GM03348 (cell line): Measurements from ENCODE around the gene SUMO2.
"Not testable (repeated sequence)": the region's sequence is repeated elsewhere in the genome, so short reads cannot be mapped to it uniquely, and the experiment has no call there.

Experiments
- DNase-seq: peaks from one replicate; pipeline ENCODE4 v3.0.0; 2012; ENCODE audit warnings: low spot score

SUMO2 gene

DNA sequence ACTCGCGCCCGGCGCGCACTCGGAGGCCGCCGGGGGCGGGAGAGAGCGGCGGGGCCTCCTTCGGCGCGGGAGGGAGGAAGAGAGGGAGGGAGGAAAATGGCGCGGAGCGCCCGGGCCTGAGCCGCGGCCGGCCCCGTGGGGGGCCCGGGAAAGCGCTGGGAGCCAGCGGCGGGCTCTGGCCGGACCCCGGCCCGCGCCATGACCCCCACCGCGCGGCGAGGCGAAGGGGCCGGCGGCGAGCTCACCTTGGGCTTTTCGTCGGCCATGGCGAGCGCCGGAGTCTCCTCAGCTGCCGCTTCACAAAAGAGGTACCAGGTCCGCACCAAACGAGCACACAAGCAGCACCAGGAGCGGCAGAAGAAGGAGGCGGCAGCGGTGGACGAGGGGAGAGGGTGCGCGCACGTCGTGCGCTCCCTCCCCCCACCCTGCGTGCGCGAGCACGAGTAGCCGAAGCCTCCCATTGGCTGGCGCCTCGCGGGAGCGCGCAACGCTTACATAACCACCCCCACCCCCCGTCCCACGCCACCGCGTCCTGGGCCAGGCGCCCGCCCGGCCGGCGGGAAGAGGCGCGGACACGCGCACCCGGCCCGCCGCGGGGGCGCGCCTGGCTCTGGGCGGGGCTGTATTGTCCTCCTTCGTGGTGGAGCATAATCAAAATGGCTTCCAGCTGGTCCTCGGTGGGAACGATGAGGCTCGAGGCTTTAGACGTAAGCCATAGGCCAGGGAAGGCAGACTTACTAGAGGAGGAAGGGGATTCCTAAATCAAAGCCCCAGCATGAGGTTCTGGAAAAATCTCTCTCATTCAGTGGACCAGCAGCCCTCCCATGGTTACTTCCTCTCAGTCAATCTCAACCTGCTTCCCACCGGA, at the start of gene SUMO2:
SUMO2 (minus strand) TSS at position 391 of the 868 bp plus-strand sequence; CDS start at position 266, 125 bp downstream.
- peak; percentile 100 for DNase-seq

DNA sequence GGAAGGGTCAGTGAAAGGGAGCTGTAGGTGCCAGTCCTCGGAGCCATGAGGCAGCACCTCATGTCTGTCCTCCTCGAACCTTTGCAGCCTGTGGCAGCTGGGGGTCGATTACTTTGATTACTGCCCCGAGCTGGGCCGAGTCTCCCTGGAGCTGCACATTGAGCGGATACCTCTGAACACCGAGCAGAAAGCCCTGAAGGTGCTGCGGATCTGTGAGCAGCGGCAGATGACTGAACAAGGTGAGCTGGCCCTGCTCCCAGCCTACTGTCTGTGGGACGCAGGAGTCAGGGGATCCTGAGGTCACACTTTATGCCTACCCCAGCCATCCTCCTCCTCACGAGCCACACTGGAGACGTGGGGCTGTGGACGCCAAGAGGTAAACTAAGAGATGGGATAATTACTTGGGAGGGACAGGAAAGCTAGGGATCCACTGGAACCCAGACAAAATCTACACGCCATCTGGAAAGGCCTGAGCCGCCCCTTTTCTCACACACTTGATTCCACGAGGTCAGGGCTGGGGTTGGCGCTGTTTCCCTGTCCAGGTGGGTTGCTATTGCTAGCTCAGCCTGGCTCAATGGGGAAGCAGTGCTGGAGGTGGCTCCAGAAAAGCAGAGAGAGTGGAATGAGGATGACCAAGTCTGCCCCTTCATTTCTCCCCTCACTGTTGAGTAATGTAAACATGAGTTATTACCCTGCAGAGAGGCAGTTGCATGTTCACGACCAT, 49.1 kb upstream of the SUMO2 start:
- DNase-seq: no peak

DNA sequence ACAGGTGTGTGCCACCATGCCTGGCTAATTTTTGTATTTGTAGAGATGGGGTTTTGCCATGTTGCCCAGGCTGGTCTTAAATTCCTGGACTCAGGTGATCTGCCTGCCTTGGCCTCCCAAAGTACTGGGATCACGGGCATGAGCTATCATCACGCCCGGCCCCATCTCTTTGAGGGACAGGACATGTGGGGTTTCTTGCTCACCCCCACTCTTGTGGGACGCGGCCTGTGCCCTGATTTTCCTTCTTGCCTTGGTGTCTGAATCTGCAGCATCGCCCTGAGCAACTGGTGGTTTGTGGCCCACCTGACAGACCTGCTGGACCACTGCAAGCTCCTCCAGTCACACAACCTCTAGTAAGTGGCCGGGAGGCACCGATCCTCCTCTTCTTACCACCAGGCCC, 48.3 kb upstream of the SUMO2 start:
- DNase-seq: no peak

DNA sequence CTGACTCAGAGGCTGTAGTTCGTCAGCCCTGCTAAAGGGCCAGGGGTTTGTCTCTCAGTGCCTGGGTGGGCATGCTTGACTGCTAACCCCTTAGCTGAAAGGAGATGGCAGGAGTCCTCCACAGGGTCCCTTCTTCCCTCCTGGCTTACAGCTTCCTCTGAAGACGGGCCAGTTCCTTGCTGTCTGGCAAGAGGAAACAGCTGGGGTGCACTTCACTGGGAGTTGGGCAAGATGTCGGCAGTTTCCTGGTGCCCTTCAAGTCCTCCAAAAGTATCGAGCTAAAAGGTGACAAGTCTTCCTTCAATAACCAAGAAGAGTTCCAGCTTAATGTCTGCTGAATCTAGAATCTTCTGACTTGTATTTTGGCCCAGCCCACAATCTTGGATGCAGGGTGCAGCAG, 46.1 kb upstream of the SUMO2 start:
- no peak for DNase-seq

DNA sequence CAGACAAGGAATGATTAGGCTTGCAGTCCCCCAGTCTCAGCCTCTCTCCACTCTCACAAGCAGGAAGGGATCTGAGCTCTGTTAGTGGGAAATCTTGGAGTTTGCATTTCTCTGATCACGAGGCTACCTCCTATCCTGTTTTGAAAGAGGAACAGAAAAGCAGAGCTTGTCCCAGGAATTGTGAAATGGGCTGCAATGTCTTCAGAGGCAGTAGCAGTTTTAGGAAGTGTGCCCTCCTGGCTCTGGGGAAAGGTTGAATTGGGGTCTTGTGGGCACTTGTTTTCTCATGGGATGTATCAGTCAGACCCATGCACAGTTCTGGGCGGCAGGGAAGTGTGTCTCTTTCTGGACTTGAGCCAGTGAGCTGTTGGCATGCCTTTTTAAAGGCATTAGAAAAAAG, 45.5 kb upstream of the SUMO2 start:
- DNase-seq: no peak

DNA sequence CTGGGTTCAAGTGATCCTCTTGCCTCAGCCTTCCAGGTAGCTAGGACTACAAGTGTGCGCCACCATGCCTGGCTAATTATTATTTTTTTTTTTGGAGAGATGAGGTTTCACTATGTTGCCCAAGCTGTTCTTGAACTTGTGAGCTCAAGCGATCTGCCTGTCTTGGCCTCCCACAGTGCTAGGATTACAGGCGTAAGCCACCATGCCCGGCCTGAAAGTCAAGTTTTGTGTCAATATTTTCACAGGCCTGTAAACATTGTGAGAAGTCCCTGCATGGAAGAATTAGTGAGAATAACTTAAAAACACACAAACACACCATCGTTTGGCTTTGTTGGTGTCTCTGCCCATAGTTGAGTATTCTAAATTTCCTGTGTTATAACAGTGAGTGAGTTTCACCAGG, 45.0 kb upstream of the SUMO2 start:
- no peak for DNase-seq

DNA sequence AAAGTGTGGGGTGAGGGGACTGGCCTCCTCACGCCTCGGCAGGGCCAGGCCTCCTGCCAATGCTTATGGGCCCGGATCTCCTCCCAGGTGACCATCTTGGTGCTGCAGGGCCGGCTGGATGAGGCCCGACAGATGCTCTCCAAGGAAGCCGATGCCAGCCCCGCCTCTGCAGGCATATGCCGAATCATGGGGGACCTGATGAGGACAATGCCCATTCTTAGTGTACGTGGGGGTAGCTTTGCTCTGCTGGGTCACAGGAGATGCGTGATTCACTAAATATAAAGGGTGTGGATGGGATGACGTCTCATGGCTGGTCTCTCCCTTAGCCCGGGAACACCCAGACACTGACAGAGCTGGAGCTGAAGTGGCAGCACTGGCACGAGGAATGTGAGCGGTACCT, 42.3 kb upstream of the SUMO2 start:
- DNase-seq: no peak

DNA sequence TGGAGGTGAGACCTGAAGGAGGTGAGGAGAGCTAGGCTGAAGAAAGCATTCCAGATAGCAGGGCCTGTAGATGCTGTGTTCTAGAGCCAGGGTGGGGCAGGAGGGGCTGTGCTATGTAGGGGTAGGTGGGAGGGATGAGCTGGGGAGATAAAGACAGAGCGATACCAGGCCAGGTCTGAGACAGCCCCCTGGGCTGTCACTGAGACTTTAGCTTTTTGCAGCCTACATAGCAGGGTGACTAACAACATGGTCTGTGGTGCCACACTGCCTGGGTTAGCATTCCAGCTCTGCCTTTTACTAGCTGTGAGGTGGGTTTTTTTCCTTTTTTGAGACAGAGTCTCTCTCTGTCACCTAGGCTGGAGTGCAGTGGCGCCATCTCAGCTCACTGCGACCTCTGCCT, 37.1 kb upstream of the SUMO2 start:
- DNase-seq: no peak

DNA sequence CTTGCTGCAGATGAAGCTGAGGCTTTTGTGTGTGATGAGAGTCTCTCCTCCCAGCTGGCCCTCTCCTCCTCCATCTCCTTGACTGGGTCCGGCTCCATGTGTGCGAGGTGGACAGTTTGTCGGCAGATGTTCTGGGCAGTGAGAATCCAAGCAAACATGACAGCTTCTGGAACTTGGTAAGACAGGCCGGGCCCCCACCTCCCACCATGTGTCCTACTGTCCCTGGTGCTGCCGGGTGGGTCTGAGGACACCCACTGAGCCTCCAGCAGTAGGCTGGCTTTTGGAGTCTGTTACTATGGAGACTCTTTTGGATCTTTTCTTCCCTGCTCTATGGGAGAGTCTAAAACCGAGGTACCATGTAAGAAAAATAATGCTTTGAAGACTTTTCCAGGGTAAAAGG, 35.4 kb upstream of the SUMO2 start:
- no peak for DNase-seq

DNA sequence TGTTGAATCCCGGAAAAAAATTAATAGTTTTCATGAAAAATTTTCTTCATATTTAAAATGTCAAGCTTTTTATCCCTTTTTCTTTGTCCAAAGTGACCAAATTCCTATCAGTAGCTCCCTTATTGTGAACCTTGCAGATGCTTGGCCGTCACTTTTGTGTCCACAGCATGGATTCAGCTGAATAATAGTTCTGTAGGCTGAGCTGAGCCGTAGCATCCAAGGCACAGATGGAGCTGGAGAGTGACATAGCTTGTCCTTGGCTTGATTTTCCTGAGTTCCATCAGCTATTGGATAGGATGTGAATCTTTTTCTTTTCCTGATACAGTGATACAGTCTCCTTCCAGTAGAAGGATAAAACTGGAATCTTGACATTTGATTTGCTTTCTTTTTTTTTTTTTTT, 26.3 kb upstream of the SUMO2 start:
- DNase-seq: no peak

DNA sequence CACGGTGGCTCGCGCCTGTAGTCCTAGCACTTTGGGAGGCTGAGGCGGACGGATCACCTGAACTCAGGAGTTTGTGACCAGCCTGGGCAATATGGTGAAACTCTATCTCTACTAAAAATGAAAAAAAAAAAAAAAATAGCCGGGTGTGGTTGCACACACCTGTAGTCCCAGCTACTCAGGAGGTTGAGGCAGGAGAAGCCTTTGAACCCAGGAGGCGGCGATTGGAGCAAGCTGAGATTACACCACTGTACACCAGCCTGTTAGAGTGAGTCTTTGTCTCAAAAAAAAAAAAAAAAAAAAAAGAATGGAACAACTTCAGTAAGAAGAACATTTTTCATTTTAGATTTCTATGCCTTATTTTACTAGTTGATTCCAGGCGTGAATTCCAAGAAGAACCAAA, 25.4 kb upstream of the SUMO2 start:
- DNase-seq: no peak

DNA sequence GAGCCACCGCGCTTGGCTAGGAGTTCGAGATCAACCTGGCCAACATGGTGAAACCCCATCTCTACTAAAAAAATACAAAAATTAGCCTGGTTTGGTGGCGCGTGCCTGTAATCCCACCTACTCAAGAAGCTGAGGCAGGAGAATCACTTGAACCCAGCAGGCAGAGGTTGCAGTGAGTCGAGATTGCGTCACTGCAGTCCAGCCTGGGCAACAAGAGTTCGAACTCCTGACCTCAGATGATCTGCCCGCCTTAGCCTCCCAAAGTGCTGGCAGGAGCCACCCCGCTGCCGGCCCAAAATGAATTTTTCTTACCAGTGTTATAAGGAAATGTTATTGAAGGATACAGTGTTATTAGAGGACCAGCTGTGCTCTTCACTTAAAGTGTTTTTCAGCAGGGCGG, 25.0 kb upstream of the SUMO2 start:
- no peak for DNase-seq

DNA sequence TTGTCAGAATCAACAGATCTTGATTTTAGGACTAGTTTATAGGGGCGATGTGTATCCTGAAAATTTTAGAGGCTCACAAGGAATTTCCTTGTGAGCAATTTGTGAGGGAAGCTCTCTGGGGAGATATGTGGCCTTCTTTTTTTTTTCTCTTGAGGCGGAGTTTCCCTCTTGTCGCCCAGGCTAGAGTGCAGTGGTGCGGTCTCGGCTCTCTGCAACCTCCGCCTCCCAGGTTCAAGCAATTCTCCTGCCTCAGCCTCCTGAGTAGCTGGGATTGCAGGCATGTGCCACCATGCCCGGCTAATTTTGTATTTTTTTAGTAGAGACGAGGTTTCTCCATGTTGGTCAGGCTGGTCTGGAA, 24.3 kb upstream of the SUMO2 start:
- not testable (repeated sequence) for DNase-seq

DNA sequence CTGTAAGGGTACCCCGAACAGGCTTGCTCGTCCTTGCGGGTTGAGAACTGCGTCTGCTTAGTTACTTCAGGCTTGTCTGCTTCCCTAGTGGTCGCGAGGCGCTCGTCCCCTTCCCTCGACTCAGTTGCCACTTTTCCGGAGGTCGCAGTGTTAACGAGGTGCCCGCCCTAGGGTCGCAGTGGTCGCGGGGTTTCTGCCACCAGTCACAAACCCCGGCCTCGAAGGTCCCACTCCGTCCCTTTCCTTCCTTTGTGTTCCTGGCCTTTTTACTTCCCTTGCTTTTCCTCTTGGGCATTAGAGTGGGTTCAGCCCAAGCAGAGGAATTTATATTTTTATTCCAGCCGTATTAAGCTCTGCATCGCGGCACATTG, 23.0 kb upstream of the SUMO2 start:
- peak; percentile 22 for DNase-seq

DNA sequence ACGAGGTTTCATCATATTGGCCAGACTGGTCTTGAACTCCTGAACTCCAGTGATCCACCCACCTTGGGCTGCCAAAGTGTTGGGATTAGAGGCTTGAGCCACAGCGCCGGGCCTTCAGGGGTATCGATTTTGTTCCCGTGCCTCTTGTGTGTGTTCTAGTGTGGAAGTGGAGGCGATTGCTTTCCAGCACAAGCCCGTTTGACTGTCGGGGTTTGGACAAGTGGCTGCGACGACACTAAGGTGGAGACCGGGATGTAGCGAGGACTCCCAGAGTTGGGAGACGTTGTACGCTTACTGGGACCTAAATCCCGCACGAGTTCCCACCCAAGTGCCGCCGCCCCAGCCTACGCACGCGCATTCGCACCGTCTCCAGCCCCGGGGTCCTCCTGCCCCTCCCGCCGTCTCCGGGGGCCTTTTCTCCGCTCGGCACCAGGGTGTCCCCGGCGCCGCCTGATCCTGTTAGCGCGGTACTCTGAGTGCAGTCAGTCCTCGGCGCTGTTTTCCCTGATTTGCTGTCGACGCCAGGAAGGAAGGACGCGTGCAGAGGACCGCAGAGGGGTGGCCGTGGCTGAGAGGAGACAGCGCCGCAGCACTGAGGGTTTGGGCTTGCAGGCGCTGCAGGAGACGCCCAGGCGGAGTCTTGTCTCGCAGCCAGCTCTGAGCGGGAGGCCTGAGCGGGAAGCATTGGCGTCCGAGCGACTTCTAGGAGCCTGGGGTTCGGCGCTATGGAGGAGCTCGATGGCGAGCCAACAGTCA, 22.5 kb upstream of the SUMO2 start, which contains the start of gene NUP85:
NUP85 (plus strand) TSS at position 643 of the 756 bp plus-strand sequence; CDS start at position 726, 83 bp downstream.
- peak; percentile 100 for DNase-seq

DNA sequence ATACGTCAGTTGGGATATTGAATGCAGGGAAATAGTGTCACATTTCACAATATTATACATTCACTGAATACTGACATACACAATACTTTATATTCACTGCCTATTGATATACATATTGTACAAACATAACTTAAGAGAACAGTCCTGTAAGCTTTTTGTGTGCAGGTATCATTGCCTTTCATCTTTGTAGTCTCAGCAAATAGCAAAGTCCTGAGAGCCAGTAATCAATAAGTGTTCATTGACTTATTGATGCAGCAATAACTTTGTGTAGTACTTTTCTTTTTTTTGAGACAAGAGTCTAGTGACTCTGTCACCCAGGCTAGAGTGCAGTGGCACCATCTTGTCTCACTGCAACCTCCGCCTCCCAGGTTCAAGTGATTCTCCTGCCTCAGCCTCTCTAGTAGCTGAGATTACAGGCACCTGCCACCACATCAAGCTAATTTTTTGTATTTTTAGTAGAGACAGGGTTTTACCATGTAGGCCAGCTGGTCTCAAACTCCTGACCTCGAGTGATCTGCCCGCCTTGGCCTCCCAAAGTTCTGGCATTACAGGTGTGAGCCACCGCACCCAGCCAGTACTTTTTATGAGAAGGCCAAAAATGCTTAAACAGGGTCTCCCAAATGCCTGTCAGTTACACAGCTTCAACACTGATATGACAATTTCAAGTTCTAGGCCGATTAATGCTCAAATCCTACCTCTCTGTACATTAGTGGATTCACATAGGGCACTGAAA, 17.3 kb upstream of the SUMO2 start:
- DNase-seq: no peak

DNA sequence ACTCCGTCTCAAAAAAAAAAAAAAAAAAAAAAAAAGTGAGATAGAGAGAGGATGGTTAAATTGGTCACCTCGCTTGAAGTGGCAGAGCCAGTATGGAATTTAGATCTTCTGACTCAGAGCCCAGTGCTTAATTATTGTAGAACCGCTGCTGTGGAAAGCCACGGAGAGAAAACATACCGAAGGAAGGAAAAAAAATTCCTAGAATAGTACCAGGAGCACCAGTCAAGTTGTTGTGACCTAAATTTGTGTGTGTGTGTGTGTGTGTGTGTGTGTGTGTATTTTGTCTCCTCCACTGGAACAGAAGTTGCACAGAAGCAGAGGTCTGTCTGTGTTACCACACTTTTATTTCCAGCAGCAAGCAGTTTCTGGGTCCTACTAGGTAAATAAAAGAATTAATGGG, 12.1 kb upstream of the SUMO2 start:
- DNase-seq: no peak

DNA sequence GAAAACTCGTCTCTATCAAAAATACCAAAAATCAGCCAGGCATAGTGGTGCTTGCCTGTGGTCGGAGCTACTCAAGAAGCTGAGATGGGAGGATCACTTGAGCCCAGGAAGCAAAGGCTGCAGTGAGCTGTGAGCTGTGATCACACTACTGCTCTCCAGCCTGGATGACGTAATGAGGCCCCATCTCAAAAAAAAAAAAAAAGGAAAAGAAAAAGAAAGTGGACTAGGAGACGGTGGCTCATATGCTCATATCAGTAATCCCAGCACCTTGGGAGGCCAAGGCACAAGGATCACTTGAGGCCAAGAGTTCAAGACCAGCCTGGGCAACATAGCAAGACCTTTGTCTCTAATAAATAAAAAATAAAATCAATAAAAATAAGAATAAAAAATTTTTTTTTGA, 8.8 kb upstream of the SUMO2 start:
- no peak for DNase-seq

DNA sequence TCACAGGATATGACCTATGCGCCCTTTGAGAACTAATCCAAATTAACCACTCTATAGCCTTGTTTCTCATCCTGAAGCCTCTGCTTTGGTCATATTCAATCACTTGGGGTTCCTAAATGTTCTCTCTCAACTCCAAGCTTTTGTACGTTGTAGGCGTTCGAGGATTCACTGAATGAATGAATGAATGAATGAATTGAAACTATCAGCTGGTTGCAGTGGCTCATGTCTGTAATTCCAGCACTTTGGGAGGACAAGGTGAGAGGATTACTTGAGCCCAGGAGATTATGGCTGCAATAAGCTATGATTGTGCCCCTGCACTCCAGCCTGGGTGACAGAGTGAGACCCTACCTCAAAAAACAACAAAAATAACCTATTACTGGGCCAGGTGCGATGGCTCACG, 5.9 kb upstream of the SUMO2 start:
- no peak for DNase-seq

DNA sequence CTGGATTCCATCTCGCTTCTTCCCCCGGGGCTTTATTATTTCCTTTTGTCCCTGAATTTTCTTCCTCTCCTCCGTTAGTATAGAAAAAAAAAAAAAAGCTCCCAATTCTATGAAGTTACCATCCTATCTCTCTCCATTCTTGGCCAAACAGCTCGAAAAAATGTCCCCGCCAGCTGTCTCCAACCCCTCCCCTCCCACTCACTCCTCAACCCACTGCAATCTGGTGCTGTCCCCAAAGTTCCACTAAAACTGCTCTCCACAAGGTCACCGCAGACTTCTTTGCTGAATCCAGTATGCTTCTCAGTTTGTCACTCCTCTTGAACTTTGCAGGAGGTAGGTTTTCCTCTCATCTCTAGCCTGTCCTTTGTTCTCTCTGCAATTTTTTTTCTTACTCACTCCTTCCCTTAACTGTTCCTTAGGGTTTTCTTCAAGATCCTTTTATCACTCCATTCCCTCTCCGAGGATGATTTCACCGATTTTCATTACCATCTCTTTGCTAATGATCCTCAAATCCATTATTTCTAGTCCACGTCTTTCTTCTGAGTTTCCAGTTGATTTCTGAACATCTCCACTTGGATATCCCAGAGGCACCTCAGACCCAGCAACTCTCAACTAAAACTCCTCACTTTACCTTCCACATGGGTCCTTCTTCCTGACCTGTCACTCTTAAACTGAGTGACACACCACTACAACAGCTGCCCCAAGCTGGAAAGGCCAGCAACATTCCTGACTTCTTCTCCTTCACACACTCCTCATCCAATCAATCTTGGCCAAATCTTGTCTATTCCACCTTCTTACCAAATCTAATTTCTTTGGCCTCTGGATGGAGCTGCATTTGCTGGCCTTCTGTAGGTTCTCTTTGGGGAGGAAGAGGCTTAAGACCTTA, 1.5 kb upstream of the SUMO2 start:
- DNase-seq: no peak

DNA sequence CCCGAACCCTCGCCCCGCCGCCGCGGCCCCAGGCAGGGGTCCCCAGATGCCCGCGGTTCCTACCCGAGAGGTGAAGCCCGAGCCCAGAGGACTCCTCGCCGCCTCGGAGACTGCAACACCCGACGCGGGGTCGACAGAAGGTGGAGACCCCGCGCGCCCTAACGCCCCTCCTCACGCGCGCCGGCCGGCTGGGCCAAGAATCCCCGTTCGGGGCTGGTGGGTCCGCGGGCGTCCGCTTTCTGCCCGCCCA, 515 bp downstream of the SUMO2 start:
- no peak for DNase-seq
